ENCODE data around the gene GNAQ. TPM values are rescaled to one million over a fixed set of nuclear protein-coding genes. Genes with fewer than 3 reads are reported as not detected.

The GNAQ gene
- total RNA-seq, 1 donor from 2014 or later, result 56.4 TPM

- no peak for DNase-seq
Measured at GRCh38 chr9:77810637-77811119, 220.9 kb downstream of the GNAQ start.

GRCh38 chr9:77810047-77810446, 221.6 kb downstream of the GNAQ start:
- DNase-seq, result no peak

- DNase-seq, result no peak
Measured at GRCh38 chr9:77809552-77809951, 222.1 kb downstream of the GNAQ start.

- DNase-seq, result no peak
Measured at GRCh38 chr9:77808751-77809081, 222.9 kb downstream of the GNAQ start.

- DNase-seq, result no peak
Measured at GRCh38 chr9:77807846-77808750, 223.5 kb downstream of the GNAQ start.

- no peak for DNase-seq
Measured at GRCh38 chr9:77807281-77807683, 224.3 kb downstream of the GNAQ start.

DNA sequence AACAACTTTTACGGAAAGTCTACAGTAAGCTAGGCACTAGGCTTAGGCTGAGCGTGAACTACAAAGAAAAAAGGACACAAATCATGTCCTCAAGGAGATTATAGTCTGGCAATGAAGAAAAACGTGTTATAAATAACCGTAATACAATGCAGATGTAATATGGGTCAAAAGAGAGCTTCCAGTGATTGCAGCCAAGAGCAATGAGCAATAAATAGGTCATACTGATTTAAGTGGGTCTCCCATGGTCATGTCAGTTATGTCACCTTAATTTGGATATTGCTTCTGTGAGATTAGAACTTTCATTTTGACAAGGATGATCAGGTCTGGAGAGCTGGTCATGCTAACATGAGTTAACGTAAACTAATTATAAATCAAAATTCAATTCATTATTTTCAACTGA, 224.9 kb downstream of the GNAQ start:
- no peak for DNase-seq

DNA sequence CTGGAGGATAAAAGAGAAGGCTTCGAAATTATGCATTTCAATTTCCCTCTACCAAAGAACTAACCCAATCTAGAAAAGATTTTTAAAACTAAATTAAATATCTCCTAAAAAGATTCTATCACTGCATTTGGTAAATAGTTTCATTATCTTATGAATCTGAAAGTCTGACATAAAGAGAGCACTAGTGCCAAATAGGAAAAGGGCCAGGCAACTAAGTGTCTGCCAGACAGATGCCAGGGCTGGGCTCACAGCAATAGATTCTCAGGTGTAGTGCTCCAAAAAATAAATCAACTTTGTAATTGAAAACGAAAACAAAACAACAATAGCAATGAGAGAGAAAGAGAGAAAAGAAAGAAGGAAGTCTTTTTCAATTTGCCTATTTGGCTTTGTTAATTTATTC, 225.8 kb downstream of the GNAQ start:
- no peak for DNase-seq

- no peak for DNase-seq
Measured at GRCh38 chr9:77803423-77803822, 228.2 kb downstream of the GNAQ start.

- DNase-seq, result no peak
Measured at GRCh38 chr9:77802515-77803293, 228.9 kb downstream of the GNAQ start.

- no peak for DNase-seq
Measured at GRCh38 chr9:77802064-77802463, 229.5 kb downstream of the GNAQ start.

DNA sequence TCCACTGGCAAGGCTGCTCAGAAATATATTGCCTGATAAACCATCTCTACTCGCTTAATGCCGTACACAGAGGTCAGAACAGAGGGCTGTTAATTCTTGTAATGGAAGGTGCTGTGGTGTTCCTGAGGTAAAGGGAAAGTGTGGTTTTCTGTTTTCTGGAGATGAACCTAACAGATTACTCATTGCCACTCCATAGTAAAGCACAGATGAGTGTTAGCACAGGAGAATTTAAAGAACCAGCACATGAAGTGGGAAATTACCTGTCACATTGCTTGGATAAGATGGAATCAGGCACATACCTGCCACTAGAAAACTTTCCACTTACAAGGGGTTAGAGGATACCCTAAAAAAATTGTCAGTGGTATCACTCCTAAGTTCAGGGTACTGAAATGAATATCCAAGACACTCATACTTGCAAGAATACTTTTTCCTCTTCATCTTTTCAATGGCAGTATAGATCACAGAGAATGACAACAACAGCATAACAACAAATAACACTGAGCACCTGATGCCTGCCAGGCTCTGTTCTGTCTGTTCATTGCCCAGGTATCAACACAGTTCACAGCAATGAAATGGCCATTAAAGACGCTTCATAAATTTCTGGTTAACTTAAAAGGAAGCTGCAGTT, 230.6 kb downstream of the GNAQ start:
- DNase-seq, result no peak

- no peak for DNase-seq
Measured at GRCh38 chr9:77798140-77798539, 233.5 kb downstream of the GNAQ start.

DNA sequence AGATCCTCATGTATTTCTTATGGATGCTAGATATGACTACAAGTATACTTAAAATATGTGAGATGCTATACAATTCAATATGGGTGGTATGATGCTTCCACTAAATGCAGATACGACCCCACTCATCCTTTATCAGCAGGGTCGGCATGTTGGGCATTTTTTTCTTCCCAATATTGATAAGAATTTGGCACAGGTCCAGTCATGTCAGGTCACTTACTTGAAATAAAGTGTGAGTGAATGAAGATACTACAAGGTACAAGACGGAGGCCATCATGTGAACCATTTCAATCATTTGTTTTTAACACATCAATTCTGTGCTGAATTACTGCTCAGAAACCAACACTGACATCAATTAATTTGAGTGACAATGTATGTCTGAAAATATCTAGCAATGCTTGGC, 236.6 kb downstream of the GNAQ start:
- DNase-seq, result no peak

- DNase-seq, result peak; percentile 65
Measured at GRCh38 chr9:77793849-77794248, 237.8 kb downstream of the GNAQ start.

- DNase-seq, result no peak
Measured at GRCh38 chr9:77789891-77790290, 241.7 kb downstream of the GNAQ start.

DNA sequence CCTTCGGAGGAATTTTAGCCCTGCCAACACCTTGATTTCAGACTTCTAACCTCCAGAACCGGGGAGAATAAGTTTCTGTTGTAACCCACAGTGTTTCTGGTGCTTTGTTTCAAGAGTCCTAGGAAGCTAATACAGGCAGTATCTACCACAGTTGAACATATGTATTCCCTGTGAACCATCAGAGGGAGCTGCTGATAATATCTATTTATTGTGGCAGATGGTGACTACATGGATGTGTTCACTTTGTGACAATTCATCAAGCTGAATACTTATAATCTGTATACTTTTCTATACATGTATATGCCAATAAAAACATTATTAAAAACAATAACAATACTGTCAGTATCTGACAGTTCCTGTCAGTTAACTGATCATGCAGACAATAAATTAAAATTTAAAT, 246.3 kb downstream of the GNAQ start:
- DNase-seq, result no peak

- no peak for DNase-seq
Measured at GRCh38 chr9:77783518-77783917, 248.1 kb downstream of the GNAQ start.

GRCh38 chr9:77779010-77779409, 252.6 kb downstream of the GNAQ start:
- DNase-seq, result no peak

GRCh38 chr9:77773381-77773780, 258.2 kb downstream of the GNAQ start:
- DNase-seq, result no peak

- no peak for DNase-seq
Measured at GRCh38 chr9:77772646-77773045, 259.0 kb downstream of the GNAQ start.

- no peak for DNase-seq
Measured at GRCh38 chr9:77771171-77771570, 260.4 kb downstream of the GNAQ start.

- no peak for DNase-seq
Measured at GRCh38 chr9:77770340-77770739, 261.3 kb downstream of the GNAQ start.

Measured in tongue (tissue), 2 donors.